Measurements from ENCODE around the gene TIGD2. TPM values are rescaled to one million over a fixed set of nuclear protein-coding genes. Genes with fewer than 3 reads are reported as not detected.

The TIGD2 gene
- total and polyA plus RNA-seq, 2 of the 13 experiments (the other 11 are each of a cell fraction or from before 2014, with no cell fraction given): 3.1 to 15.5 TPM

DNA sequence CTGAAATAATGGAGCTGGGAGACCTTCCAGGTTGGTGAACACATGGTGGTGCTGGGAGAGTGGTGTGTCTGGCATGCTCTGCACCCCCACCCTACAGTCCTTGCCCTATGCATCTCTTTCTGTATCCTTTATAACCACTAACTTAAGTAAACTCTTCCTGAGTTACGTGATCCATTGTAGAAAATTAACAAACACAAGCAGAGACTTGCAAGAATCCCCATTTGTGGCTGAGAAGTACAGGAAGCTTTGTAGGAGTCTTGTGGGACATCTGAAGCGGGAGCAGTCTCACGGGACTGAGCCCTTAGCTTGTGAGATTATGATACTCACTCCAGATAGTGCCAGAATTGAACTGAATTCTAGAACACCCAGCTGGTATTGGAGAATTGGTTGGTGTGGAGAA lies 40.0 kb upstream of the TIGD2 start:
- no peak for FAIRE-seq
- CTCF ChIA-PET (ENCODE audit: low intra/inter-chr PET ratio, low total read pairs): no interaction called here

DNA sequence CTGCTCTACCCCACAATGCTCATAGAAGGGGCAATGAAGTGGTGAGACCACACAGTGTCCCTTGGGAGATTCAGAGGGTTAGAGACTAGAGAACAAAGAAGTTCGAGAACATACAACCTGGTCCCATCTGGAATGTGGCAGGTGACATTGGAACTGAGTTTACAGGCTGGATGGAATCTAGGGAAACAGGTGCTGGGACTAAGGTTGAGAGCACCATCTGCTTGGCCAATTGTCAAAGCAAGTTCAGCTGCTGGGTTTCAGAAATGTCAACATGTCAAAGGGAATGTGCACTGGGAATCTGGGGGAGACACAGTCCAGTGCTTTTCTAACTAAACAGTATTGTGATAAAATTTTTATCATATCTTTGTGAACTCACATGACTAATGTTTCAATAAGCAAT lies 38.4 kb upstream of the TIGD2 start:
- POLR2A ChIA-PET: no interaction called here
- H2AFZ ChIP-seq (ENCODE audit: low read length): no peak overlapping the region
- H3K27me3 ChIP-seq (ENCODE audit: control insufficient read depth in 1 of 2, insufficient read depth in 2 of 2, low read length in 2 of 2): no peaks in the 10 kb centered on the region; a peak in 1 of 5 replicates
- FAIRE-seq: no peak
- CTCF ChIA-PET (ENCODE audit: low intra/inter-chr PET ratio, low total read pairs): no interaction called here
- no peak for ATAC-seq
- H3K4me2 ChIP-seq (ENCODE audit: low read depth, low read length): no peak overlapping the region
- no peak overlapping the region for H3K9ac ChIP-seq (ENCODE audit: insufficient read depth, low read depth, low read length)
- H3K36me3 ChIP-seq (replicated peaks in 1 of 2; ENCODE audit: control insufficient read depth in 1 of 2, insufficient read depth in 2 of 2, low read length in 2 of 2): no peaks in the 10 kb centered on the region
- H4K20me1 ChIP-seq (ENCODE audit: insufficient read depth, low read length): no peaks in the 10 kb centered on the region
- H3K4me1 ChIP-seq (ENCODE audit: insufficient read depth, low read length): no peaks in the 10 kb centered on the region
- WGBS (ENCODE audit: low lambda C conversion rate): 0% methylated on average over 1 of the region's 1 CpG
- H3K9me3 ChIP-seq (ENCODE audit: low read length): no peaks in the 10 kb centered on the region
- in situ Hi-C loops (cut with HindIII; ENCODE audit: extremely low pct_ligation_motif_present, low pct_unique_long_range_greater_than_20kb): no loop called here
- BruUV-seq (replicated peaks): no TSS peak
- H3K79me2 ChIP-seq (ENCODE audit: insufficient read depth, low read length): no peaks in the 10 kb centered on the region
- no peak overlapping the region for H3K4me3 ChIP-seq (replicated peaks in 1 of 3; ENCODE audit: insufficient read depth in 1 of 3, low read depth in 2 of 3, low read length in 3 of 3)
- intact Hi-C loops (cut with micrococcal nuclease; ENCODE audit: unreplicated experiment): no loop called here
- H3K27ac ChIP-seq (ENCODE audit: extremely low read length, insufficient read depth, low read length): no peak overlapping the region
- DNase-seq (ENCODE audit: low spot score): no peak
- TF ChIP-seq ZNF235 (CRISPR knock-in tag; IDR thresholded peaks at IDR 0.05; ENCODE audit: borderline replicate concordance) (no peak), RXRA (CRISPR knock-in tag; IDR thresholded peaks at IDR 0.05) (no peak), TGIF2 (CRISPR knock-in tag; IDR thresholded peaks at IDR 0.05) (no peak), FOSL1 (CRISPR knock-in tag; IDR thresholded peaks at IDR 0.05; ENCODE audit: borderline replicate concordance) (no peak), ZNF33A (CRISPR knock-in tag; IDR thresholded peaks at IDR 0.05; ENCODE audit: borderline replicate concordance) (no peak), PCBP1 (IDR thresholded peaks at IDR 0.05; ENCODE audit: borderline replicate concordance, low read depth, low read length) (no peak), GZF1 (CRISPR knock-in tag; IDR thresholded peaks at IDR 0.05) (no peak), MED13 (CRISPR knock-in tag; IDR thresholded peaks at IDR 0.05) (no peak)
- TF ChIP-seq, protein P1, sequence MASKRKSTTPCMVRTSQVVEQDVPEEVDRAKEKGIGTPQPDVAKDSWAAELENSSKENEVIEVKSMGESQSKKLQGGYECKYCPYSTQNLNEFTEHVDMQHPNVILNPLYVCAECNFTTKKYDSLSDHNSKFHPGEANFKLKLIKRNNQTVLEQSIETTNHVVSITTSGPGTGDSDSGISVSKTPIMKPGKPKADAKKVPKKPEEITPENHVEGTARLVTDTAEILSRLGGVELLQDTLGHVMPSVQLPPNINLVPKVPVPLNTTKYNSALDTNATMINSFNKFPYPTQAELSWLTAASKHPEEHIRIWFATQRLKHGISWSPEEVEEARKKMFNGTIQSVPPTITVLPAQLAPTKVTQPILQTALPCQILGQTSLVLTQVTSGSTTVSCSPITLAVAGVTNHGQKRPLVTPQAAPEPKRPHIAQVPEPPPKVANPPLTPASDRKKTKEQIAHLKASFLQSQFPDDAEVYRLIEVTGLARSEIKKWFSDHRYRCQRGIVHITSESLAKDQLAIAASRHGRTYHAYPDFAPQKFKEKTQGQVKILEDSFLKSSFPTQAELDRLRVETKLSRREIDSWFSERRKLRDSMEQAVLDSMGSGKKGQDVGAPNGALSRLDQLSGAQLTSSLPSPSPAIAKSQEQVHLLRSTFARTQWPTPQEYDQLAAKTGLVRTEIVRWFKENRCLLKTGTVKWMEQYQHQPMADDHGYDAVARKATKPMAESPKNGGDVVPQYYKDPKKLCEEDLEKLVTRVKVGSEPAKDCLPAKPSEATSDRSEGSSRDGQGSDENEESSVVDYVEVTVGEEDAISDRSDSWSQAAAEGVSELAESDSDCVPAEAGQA (IDR thresholded peaks at IDR 0.05; ENCODE audit: low read depth): no peak
- TF ChIP-seq, protein P1 (CRISPR knock-in tag; IDR thresholded peaks at IDR 0.05; ENCODE audit: borderline replicate concordance): no peak

More for the DNA sequence above, 40.0 kb upstream of the TIGD2 start:
- DNase-seq (ENCODE audit: low spot score): no peak
- no peaks in the 10 kb centered on the region for H3K9me3 ChIP-seq (ENCODE audit: low read length)
- no peaks in the 10 kb centered on the region for H3K4me1 ChIP-seq (ENCODE audit: insufficient read depth, low read length)
- ATAC-seq: no peak
- BruUV-seq (replicated peaks): no TSS peak
- H3K79me2 ChIP-seq (ENCODE audit: insufficient read depth, low read length): no peaks in the 10 kb centered on the region
- no peaks in the 10 kb centered on the region for H3K36me3 ChIP-seq (replicated peaks in 1 of 2; ENCODE audit: control insufficient read depth in 1 of 2, insufficient read depth in 2 of 2, low read length in 2 of 2)
- no peak overlapping the region for H3K4me3 ChIP-seq (replicated peaks in 1 of 3; ENCODE audit: insufficient read depth in 1 of 3, low read depth in 2 of 3, low read length in 3 of 3)
- H3K27me3 ChIP-seq (ENCODE audit: control insufficient read depth in 1 of 2, insufficient read depth in 2 of 2, low read length in 2 of 2): no peaks in the 10 kb centered on the region; a peak in 1 of 5 replicates
- H4K20me1 ChIP-seq (ENCODE audit: insufficient read depth, low read length): no peaks in the 10 kb centered on the region
- POLR2A ChIA-PET: no interaction called here
- TF ChIP-seq ZIK1 (CRISPR knock-in tag; IDR thresholded peaks at IDR 0.05; ENCODE audit: borderline replicate concordance, low read depth): no peak
- TF ChIP-seq ZNF788 (CRISPR knock-in tag; IDR thresholded peaks at IDR 0.05; ENCODE audit: borderline replicate concordance): no peak
- TF ChIP-seq WIZ (CRISPR knock-in tag; IDR thresholded peaks at IDR 0.05): no peak
- no peak for TF ChIP-seq ZNF317 (CRISPR knock-in tag; IDR thresholded peaks at IDR 0.05)
- TF ChIP-seq, protein P2, sequence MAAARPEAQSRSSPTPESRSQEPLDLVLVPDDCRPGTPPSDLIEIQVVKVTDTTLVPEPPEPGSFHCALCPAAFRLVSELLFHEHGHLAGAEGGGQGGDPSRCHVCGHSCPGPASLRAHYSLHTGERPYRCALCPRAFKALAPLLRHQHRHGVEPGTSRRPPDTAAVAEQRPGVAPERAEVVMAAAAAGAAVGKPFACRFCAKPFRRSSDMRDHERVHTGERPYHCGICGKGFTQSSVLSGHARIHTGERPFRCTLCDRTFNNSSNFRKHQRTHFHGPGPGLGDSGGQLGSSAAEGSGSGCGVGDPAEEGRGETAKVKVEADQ (CRISPR knock-in tag; IDR thresholded peaks at IDR 0.05; ENCODE audit: borderline replicate concordance): no peak
- intact Hi-C loops (cut with micrococcal nuclease; ENCODE audit: unreplicated experiment) (no loop called here), in situ Hi-C loops (cut with HindIII; ENCODE audit: extremely low pct_ligation_motif_present, low pct_unique_long_range_greater_than_20kb) (no loop called here)
- WGBS (ENCODE audit: low lambda C conversion rate): 0% methylated on average over 3 of the region's 3 CpGs
- no peak overlapping the region for H3K4me2 ChIP-seq (ENCODE audit: low read depth, low read length)
- H2AFZ ChIP-seq (ENCODE audit: low read length): no peak overlapping the region
- no peak overlapping the region for H3K9ac ChIP-seq (ENCODE audit: insufficient read depth, low read depth, low read length)
- no peak overlapping the region for H3K27ac ChIP-seq (ENCODE audit: extremely low read length, insufficient read depth, low read length)

Data from HepG2 (cell line).